CD4-positive, CD25-positive, alpha-beta regulatory T cell (primary cell): ENCODE results near the gene RPS5. TPM values are rescaled to one million over a fixed set of nuclear protein-coding genes. Genes with fewer than 3 reads are reported as not detected.
"Not testable (repeated sequence)": the region's sequence is repeated elsewhere in the genome, so short reads cannot be mapped to it uniquely, and the experiment has no call there.

ENCODE experiments used
- ATAC-seq, 2 donors: fragments of 150-1000 bp; cut with Tn5 transposase; one replicate each; pipeline ENCODE4 v1.10.0; 2021; ENCODE audit warnings: low read depth in 2 of 2, moderate number of reproducible peaks in 2 of 2, moderate library complexity in 1 of 2
- DNase-seq, 3 donors: peaks; one replicate each; pipeline versions ENCODE4 v3.0.0 to v3.0.0-alpha.2; 2012 to 2022; ENCODE audit warnings: mixed read lengths in 1 of 3
- H3K27ac ChIP-seq: one replicate; pipeline ENCODE4 v1.7.0; 2013; ENCODE audit warnings: mild to moderate bottlenecking, low read length; ENCODE audit not compliant: insufficient read depth, poor library complexity, severe bottlenecking
- H3K27me3 ChIP-seq: one replicate; pipeline ENCODE4 v1.7.0; 2013; ENCODE audit warnings: low read length; ENCODE audit not compliant: control insufficient read depth, insufficient read depth
- H3K36me3 ChIP-seq: one replicate; pipeline ENCODE4 v1.7.0; 2013; ENCODE audit warnings: mild to moderate bottlenecking, low read length, moderate library complexity; ENCODE audit not compliant: control insufficient read depth, insufficient read depth
- H3K4me1 ChIP-seq: 2 replicates; pipeline ENCODE4 v1.7.0; 2013; ENCODE audit warnings: mild to moderate bottlenecking, low read length; ENCODE audit not compliant: insufficient read depth, control insufficient read depth, poor library complexity, severe bottlenecking
- H3K4me3 ChIP-seq: one replicate; pipeline ENCODE4 v1.7.0; 2013; ENCODE audit warnings: low read depth, mild to moderate bottlenecking, low read length, moderate library complexity
- H3K9me3 ChIP-seq, 2 experiments: 1 replicate in 1 of 2; 2 replicates in 1 of 2; pipeline ENCODE4 v1.7.0; 2013; ENCODE audit warnings: low read length in 2 of 2, mild to moderate bottlenecking in 1 of 2, moderate library complexity in 1 of 2; ENCODE audit not compliant: control insufficient read depth in 2 of 2
- H3K27ac Mint-ChIP-seq, 3 donors: one replicate each; pipeline ENCODE4 v1.8.0; 2020 to 2022; ENCODE audit warnings: mild to moderate bottlenecking in 3 of 3, mixed read lengths in 3 of 3, moderate library complexity in 2 of 3
- H3K27me3 Mint-ChIP-seq: one replicate; pipeline ENCODE4 v1.8.0; 2022; ENCODE audit warnings: mild to moderate bottlenecking, mixed read lengths
- H3K36me3 Mint-ChIP-seq: one replicate; pipeline ENCODE4 v1.8.0; 2020; ENCODE audit warnings: mixed read lengths
- H3K4me1 Mint-ChIP-seq, 4 donors: one replicate each; pipeline ENCODE4 v1.8.0; 2020 to 2022; ENCODE audit warnings: mixed read lengths in 4 of 4, mild to moderate bottlenecking in 1 of 4
- H3K4me3 Mint-ChIP-seq, 4 donors: one replicate each; pipeline ENCODE4 v1.8.0; 2020 to 2022; ENCODE audit warnings: mild to moderate bottlenecking in 4 of 4, mixed read lengths in 4 of 4, moderate library complexity in 3 of 4
- H3K9me3 Mint-ChIP-seq, 7 donors: one replicate each; pipeline ENCODE4 v1.8.0; 2020 to 2022; ENCODE audit warnings: mixed read lengths in 7 of 7, mild to moderate bottlenecking in 3 of 7, moderate library complexity in 2 of 7
- polyA plus RNA-seq, 4 donors: library from polyadenylated mRNA; unstranded; fragments of 300-500 nt; fragmentation: Illumina TruSeq; gene quantifications; one replicate each; pipeline ENCODE4 v1.2.3, GENCODE V29; 2021
- total RNA-seq: library from RNA; stranded (reverse); gene quantifications from one replicate; pipeline ENCODE4 v1.2.3, GENCODE V29; 2022

RPS5 gene
- total and polyA plus RNA-seq, 5 donors from 2014 or later, result 747 to 1,786 (median 1,162) TPM

- peaks cover 16% of the 10 kb centered on the region for H3K4me1 ChIP-seq
- DNase-seq (no peak), ATAC-seq (no peak)
- H3K27ac Mint-ChIP-seq, result peak overlapping the region in 2 of 3 donors; percentile 91 to 95
- H3K27me3 Mint-ChIP-seq, result peaks cover 9% of the 10 kb centered on the region
- H3K36me3 ChIP-seq, result no peaks in the 10 kb centered on the region
- H3K4me1 Mint-ChIP-seq, result peaks cover 0 to 16% (median 8%) of the 10 kb centered on the region in 4 donors
- H3K27me3 ChIP-seq, result no peaks in the 10 kb centered on the region
- H3K4me3 ChIP-seq, result no peak overlapping the region
- H3K27ac ChIP-seq, result no peak overlapping the region
- peak overlapping the region in 3 of 4 donors; percentile 81 to 94 (median 86) for H3K4me3 Mint-ChIP-seq
- H3K9me3 ChIP-seq, result no peaks in the 10 kb centered on the region
- H3K9me3 Mint-ChIP-seq, result no peaks in the 10 kb centered on the region
- H3K36me3 Mint-ChIP-seq, result no peaks in the 10 kb centered on the region
Measured at GRCh38 chr19:58400316-58400915, 13.3 kb downstream of the RPS5 start.

- ATAC-seq, result peak; percentile 97 to 98
- peak overlapping the region; percentile 51 for H3K4me3 ChIP-seq
Measured at GRCh38 chr19:58400916-58401839, 14.1 kb downstream of the RPS5 start.

GRCh38 chr19:58401840-58402421 is 14.9 kb downstream of the RPS5 start:
- Mint-ChIP-seq H3K27me3 (peaks cover 9% of the 10 kb centered on the region), H3K36me3 (no peaks in the 10 kb centered on the region), H3K4me1 (peaks cover 0 to 23% (median 8%) of the 10 kb centered on the region in 4 donors), H3K4me3 (peak overlapping the region in 2 of 4 donors; percentile 15 to 86), H3K27ac (no peak overlapping the region), H3K9me3 (no peaks in the 10 kb centered on the region)
- H3K4me3 ChIP-seq, result peak overlapping the region; percentile 51
- no peaks in the 10 kb centered on the region for H3K9me3 ChIP-seq
- no peaks in the 10 kb centered on the region for H3K27me3 ChIP-seq
- peak overlapping the region; percentile 91 for H3K27ac ChIP-seq
- ATAC-seq, result no peak
- H3K36me3 ChIP-seq, result no peaks in the 10 kb centered on the region
- peaks cover 16% of the 10 kb centered on the region for H3K4me1 ChIP-seq
- no peak for DNase-seq

More at GRCh38 chr19:58400916-58401839, 14.1 kb downstream of the RPS5 start:
- H3K27me3 ChIP-seq, result no peaks in the 10 kb centered on the region
- peaks cover 0 to 16% (median 7%) of the 10 kb centered on the region in 4 donors for H3K4me1 Mint-ChIP-seq
- peaks cover 16% of the 10 kb centered on the region for H3K4me1 ChIP-seq
- H3K27me3 Mint-ChIP-seq, result peaks cover 9% of the 10 kb centered on the region
- H3K36me3 Mint-ChIP-seq, result no peaks in the 10 kb centered on the region
- no peaks in the 10 kb centered on the region for H3K36me3 ChIP-seq
- DNase-seq, result peak; percentile 98 to 100 (median 99)
- H3K27ac ChIP-seq, result peak overlapping the region; percentile 91
- H3K9me3 ChIP-seq, result no peaks in the 10 kb centered on the region
- no peaks in the 10 kb centered on the region for H3K9me3 Mint-ChIP-seq
- peak overlapping the region; percentile 81 to 94 (median 88) for H3K4me3 Mint-ChIP-seq
- H3K27ac Mint-ChIP-seq, result peak overlapping the region; percentile 66 to 95 (median 91)

GRCh38 chr19:58403920-58404478 is 16.9 kb downstream of the RPS5 start:
- H3K36me3 ChIP-seq, H3K27ac Mint-ChIP-seq, ATAC-seq, H3K27ac ChIP-seq, H3K9me3 ChIP-seq, H3K4me3 ChIP-seq, H3K27me3 Mint-ChIP-seq, H3K27me3 ChIP-seq, H3K36me3 Mint-ChIP-seq, DNase-seq, H3K9me3 Mint-ChIP-seq: not testable (repeated sequence)
- H3K4me1 Mint-ChIP-seq, result peaks cover 0 to 40% (median 16%) of the 10 kb centered on the region in 4 donors
- peaks cover 29% of the 10 kb centered on the region for H3K4me1 ChIP-seq
- H3K4me3 Mint-ChIP-seq, result peak overlapping the region in 1 of 4 donors; percentile 52

GRCh38 chr19:58406818-58407657 is 20.0 kb downstream of the RPS5 start:
- peaks cover 19% of the 10 kb centered on the region for H3K4me1 ChIP-seq
- ATAC-seq (no peak), DNase-seq (no peak)
- H3K27ac Mint-ChIP-seq, result peak overlapping the region; percentile 75 to 99 (median 91)
- no peaks in the 10 kb centered on the region for H3K9me3 Mint-ChIP-seq
- H3K4me3 Mint-ChIP-seq, result peak overlapping the region; percentile 95 to 99 (median 97)
- H3K4me3 ChIP-seq, result peak overlapping the region; percentile 70
- no peaks in the 10 kb centered on the region for H3K36me3 Mint-ChIP-seq
- H3K27ac ChIP-seq, result peak overlapping the region; percentile 1
- H3K27me3 Mint-ChIP-seq, result no peaks in the 10 kb centered on the region
- no peaks in the 10 kb centered on the region for H3K27me3 ChIP-seq
- H3K9me3 ChIP-seq, result no peaks in the 10 kb centered on the region
- H3K36me3 ChIP-seq, result no peaks in the 10 kb centered on the region
- H3K4me1 Mint-ChIP-seq, result peaks cover 6 to 35% (median 17%) of the 10 kb centered on the region in 4 donors

GRCh38 chr19:58407658-58408151 is 20.6 kb downstream of the RPS5 start:
- H3K27me3 Mint-ChIP-seq, result no peaks in the 10 kb centered on the region
- H3K27ac Mint-ChIP-seq, result peak overlapping the region; percentile 91 to 99 (median 97)
- peak overlapping the region; percentile 88 for H3K27ac ChIP-seq
- H3K9me3 ChIP-seq, result no peaks in the 10 kb centered on the region
- H3K4me3 Mint-ChIP-seq, result peak overlapping the region; percentile 95 to 99 (median 97)
- H3K36me3 ChIP-seq, result no peaks in the 10 kb centered on the region
- DNase-seq (no peak), ATAC-seq (no peak)
- no peaks in the 10 kb centered on the region for H3K27me3 ChIP-seq
- H3K4me3 ChIP-seq, result peak overlapping the region; percentile 70
- no peaks in the 10 kb centered on the region for H3K9me3 Mint-ChIP-seq
- peaks cover 17% of the 10 kb centered on the region for H3K4me1 ChIP-seq
- peaks cover 6 to 35% (median 17%) of the 10 kb centered on the region in 4 donors for H3K4me1 Mint-ChIP-seq
- no peaks in the 10 kb centered on the region for H3K36me3 Mint-ChIP-seq
